ENCODE data around the gene DRP2.

DNA sequence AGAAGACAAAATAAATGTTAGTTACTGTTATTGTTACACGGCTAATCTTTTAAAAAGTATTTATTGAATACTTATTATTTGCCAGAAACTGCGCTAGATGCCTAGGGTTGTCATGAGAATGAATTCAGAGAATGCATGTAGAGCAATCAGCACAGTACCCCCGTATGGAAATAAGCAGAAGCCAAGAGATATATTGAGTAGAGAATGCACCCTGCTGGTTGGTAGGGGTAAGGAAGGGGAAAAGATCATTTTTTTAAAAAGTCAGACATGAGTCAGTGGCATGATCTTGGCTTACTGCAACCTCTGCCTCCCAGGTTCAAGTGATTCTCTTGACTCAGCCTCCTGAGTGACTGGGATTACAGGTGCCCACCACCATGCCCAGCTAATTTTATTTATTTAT lies 13.1 kb upstream of the DRP2 start:
- TF ChIP-seq CEBPB (IDR thresholded peaks at IDR 0.05; ENCODE audit: low read depth, low read length): no peak
- TF ChIP-seq CTCF (conservative IDR thresholded peaks at IDR 0.05; ENCODE audit: low read depth, low read length): peak; percentile 62

All from IMR-90 (cell line).